MM.1S (cell line): ENCODE data around the gene CYB5R3.

ENCODE experiments used
- CTCF ChIP-seq: fragments of 300-600 bp; sonication (generic); IDR thresholded peaks from 2 replicates; pipeline ENCODE4 v1.5.1; 2016; ENCODE audit warnings: antibody characterized with exemption, low read length, mixed read lengths
- EZH2 ChIP-seq: fragments of 300-600 bp; sonication (generic); optimal IDR thresholded peaks from 2 replicates; pipeline ENCODE3; 2017; ENCODE audit warnings: low read depth, mild to moderate bottlenecking, antibody characterized with exemption, low read length, mixed read lengths
- EZH2phosphoT487 ChIP-seq: fragments of 300-600 bp; sonication (generic); IDR thresholded peaks from 2 replicates; pipeline ENCODE4 v1.6.1; 2018; ENCODE audit warnings: antibody characterized with exemption, low read length

GRCh38 chr22:42692239-42693054, 43.3 kb upstream of the CYB5R3 start:
- TF ChIP-seq EZH2, result no peak
- TF ChIP-seq CTCF, result peak; percentile 22
- no peak for TF ChIP-seq EZH2phosphoT487
